HEK293 (cell line): Measurements from ENCODE around the gene SCN4A.

Experiments
- CTCF ChIA-PET: fragments of 350-600 bp; formaldehyde crosslinking; extraction: SDS; loops from one replicate; lab custom pipeline; 2021; ENCODE audit warnings: antibody characterized with exemption; lab: Yijun Ruan, JAX
- POLR2A ChIA-PET: fragments of 300-600 bp; formaldehyde crosslinking; extraction: SDS; loops from one replicate; lab custom pipeline; 2020; ENCODE audit warnings: antibody characterized with exemption, inconsistent platforms; lab: Yijun Ruan, JAX
- H3K27ac ChIP-seq: fragments of 200-500 bp; sonication (Bioruptor generic); 2 replicates; pipeline ENCODE4 v1.5.1; 2014; ENCODE audit warnings: low read depth, low read length, control low read depth, inconsistent platforms; ENCODE audit errors: extremely low read depth
- H3K36me3 ChIP-seq, 2 experiments: fragments of 200-500 bp in 1 of 2; sonication (Bioruptor generic) in 1 of 2; 1 replicate in 1 of 2; 2 replicates in 1 of 2; pipeline ENCODE4 v1.5.1; 2014 to 2017; ENCODE audit warnings: inconsistent platforms in 2 of 2, low read length in 2 of 2; ENCODE audit not compliant: control insufficient read depth in 2 of 2, insufficient read depth in 1 of 2
- H3K4me1 ChIP-seq: fragments of 200-500 bp; sonication (Bioruptor generic); 2 replicates; pipeline ENCODE4 v1.5.1; 2014; ENCODE audit warnings: mild to moderate bottlenecking, low read length, inconsistent platforms; ENCODE audit not compliant: control insufficient read depth, insufficient read depth
- H3K4me3 ChIP-seq: 2 replicates; pipeline ENCODE4 v1.5.1; 2011; ENCODE audit warnings: low read depth, mild to moderate bottlenecking, control low read depth, low read length, moderate library complexity
- H3K9me3 ChIP-seq: fragments of 200-500 bp; sonication (Bioruptor generic); 2 replicates; pipeline ENCODE4 v1.5.1; 2014; ENCODE audit warnings: low read depth, low read length, inconsistent platforms; ENCODE audit not compliant: control insufficient read depth, insufficient read depth
- GFI1B ChIP-seq: fragments of 450-650 bp; formaldehyde crosslinking; IDR thresholded peaks from 2 replicates; pipeline ENCODE4 v1.5.1; 2016; ENCODE audit warnings: missing biosample characterization, missing genetic modification characterization
- GLIS1 ChIP-seq: fragments of 450-650 bp; formaldehyde crosslinking; IDR thresholded peaks from 2 replicates; pipeline ENCODE4 v1.5.1; 2016; ENCODE audit warnings: missing biosample characterization, missing genetic modification characterization
- PRDM1 ChIP-seq: fragments of 450-650 bp; formaldehyde crosslinking; IDR thresholded peaks from 2 replicates; pipeline ENCODE4; 2016; ENCODE audit warnings: missing biosample characterization, missing genetic modification characterization
- SCRT1 ChIP-seq: fragments of 450-650 bp; formaldehyde crosslinking; IDR thresholded peaks from 2 replicates; pipeline ENCODE4 v1.5.1; 2016; ENCODE audit warnings: missing biosample characterization, missing genetic modification characterization, borderline replicate concordance
- ZNF10 ChIP-seq: fragments of 450-650 bp; formaldehyde crosslinking; IDR thresholded peaks from 2 replicates; pipeline ENCODE4 v1.5.1; 2017; ENCODE audit warnings: missing biosample characterization, missing genetic modification characterization
- ZNF174 ChIP-seq: fragments of 450-650 bp; formaldehyde crosslinking; IDR thresholded peaks from 2 replicates; pipeline ENCODE4 v1.5.0; 2017; ENCODE audit warnings: missing biosample characterization, mild to moderate bottlenecking, missing genetic modification characterization
- ZNF19 ChIP-seq: fragments of 450-650 bp; formaldehyde crosslinking; IDR thresholded peaks from 2 replicates; pipeline ENCODE4; 2016; ENCODE audit warnings: missing biosample characterization, missing genetic modification characterization, low read depth
- ZNF23 ChIP-seq: fragments of 450-650 bp; formaldehyde crosslinking; IDR thresholded peaks from 2 replicates; pipeline ENCODE4 v1.5.1; 2016; ENCODE audit warnings: missing biosample characterization, missing genetic modification characterization, borderline replicate concordance
- ZNF248 ChIP-seq: fragments of 450-650 bp; formaldehyde crosslinking; IDR thresholded peaks from 2 replicates; pipeline ENCODE4 v1.5.1; 2017; ENCODE audit warnings: missing biosample characterization, missing genetic modification characterization
- ZNF350 ChIP-seq: fragments of 450-650 bp; formaldehyde crosslinking; IDR thresholded peaks from 2 replicates; pipeline ENCODE4 v1.5.0; 2017; ENCODE audit warnings: missing biosample characterization, mild to moderate bottlenecking, missing genetic modification characterization
- ZNF391 ChIP-seq: fragments of 450-650 bp; formaldehyde crosslinking; IDR thresholded peaks from 2 replicates; pipeline ENCODE4 v1.5.1; 2016; ENCODE audit warnings: low read depth, missing biosample characterization, missing genetic modification characterization, borderline replicate concordance
- ZNF514 ChIP-seq: fragments of 450-650 bp; formaldehyde crosslinking; IDR thresholded peaks from 2 replicates; pipeline ENCODE4 v1.5.1; 2016; ENCODE audit warnings: missing biosample characterization, missing genetic modification characterization
- ZNF629 ChIP-seq: fragments of 450-650 bp; formaldehyde crosslinking; IDR thresholded peaks from 2 replicates; pipeline ENCODE4 v1.5.1; 2017; ENCODE audit warnings: missing biosample characterization, missing genetic modification characterization
- ZNF707 ChIP-seq: fragments of 450-650 bp; formaldehyde crosslinking; IDR thresholded peaks from 2 replicates; pipeline ENCODE4 v1.5.1; 2016; ENCODE audit warnings: missing biosample characterization, missing genetic modification characterization
- TF ChIP-seq, protein P1 (sequence below): fragments of 450-650 bp; formaldehyde crosslinking; IDR thresholded peaks from 2 replicates; pipeline ENCODE4 v1.5.1; 2016; ENCODE audit warnings: missing biosample characterization, missing genetic modification characterization, borderline replicate concordance
- TF ChIP-seq, protein P2 (sequence below): fragments of 450-650 bp; formaldehyde crosslinking; IDR thresholded peaks from 2 replicates; pipeline ENCODE4 v1.5.1; 2017; ENCODE audit warnings: missing biosample characterization, mild to moderate bottlenecking, missing genetic modification characterization, moderate library complexity
- TF ChIP-seq, protein P3 (sequence below): fragments of 450-650 bp; formaldehyde crosslinking; IDR thresholded peaks from 2 replicates; pipeline ENCODE4 v1.5.1; 2016; ENCODE audit warnings: missing biosample characterization, missing genetic modification characterization

Gene SCN4A

DNA sequence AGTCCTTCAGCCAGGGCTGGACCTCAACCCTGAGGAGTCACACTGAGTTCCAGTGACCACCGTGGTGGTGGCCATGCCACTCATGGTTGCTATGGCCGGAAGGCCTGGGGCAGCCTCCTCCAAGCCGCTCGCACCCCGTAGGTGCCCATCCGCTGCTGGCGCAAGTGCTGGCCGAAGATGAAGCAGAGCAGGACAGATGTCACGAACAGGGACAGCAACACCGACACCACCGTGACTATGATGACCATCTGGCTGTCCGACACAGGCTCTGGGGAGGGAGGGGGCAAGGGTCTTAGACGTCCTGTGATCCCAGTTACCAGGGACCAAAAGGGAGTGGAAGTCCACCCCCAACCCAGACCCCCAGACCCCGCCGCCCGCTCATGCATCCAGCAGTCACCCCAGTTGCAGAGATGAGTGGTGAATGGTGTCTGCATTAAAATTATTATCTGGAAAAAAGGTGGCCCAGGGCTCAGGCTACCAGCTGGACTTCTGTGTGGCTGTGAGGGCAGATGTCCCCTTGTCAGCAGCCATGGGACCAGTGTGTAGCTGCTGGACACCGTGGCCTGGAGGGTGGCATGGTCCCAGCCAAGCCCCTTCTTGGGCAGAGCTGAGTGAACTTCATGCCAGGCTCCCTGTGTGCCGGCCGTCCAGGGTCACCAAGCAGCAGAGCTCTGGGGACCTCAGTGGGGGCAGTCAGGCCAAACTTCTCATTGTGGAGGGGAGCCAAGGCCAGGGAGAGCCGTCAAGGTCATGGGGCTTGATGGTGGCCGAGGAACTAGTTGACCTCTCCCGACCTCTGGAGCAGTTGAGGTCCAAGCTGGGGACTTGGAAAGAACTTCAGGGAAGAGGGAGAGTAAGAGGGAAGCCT is 30.2 kb upstream of the SCN4A start:
- CTCF ChIA-PET, result interaction anchor here (0.8 to 1.6 kb wide), 2 partner anchors 12 to 24 kb away, joined by 3 to 7 read pairs; no protein-coding TSS in a partner anchor
- H3K27ac ChIP-seq, result no peak overlapping the region
- no peak overlapping the region for H3K4me3 ChIP-seq
- no peaks in the 10 kb centered on the region for H3K36me3 ChIP-seq
- H3K9me3 ChIP-seq, result no peaks in the 10 kb centered on the region
- TF ChIP-seq GFI1B (tag by site-specific recombination) (no peak), ZNF629 (tag by site-specific recombination) (no peak), ZNF707 (tag by site-specific recombination) (no peak), SCRT1 (tag by site-specific recombination) (no peak), ZNF10 (tag by site-specific recombination) (no peak), ZNF248 (tag by site-specific recombination) (no peak), PRDM1 (tag by site-specific recombination) (no peak), GLIS1 (tag by site-specific recombination) (no peak), ZNF350 (no peak), ZNF174 (no peak), ZNF23 (tag by site-specific recombination) (no peak), ZNF514 (tag by site-specific recombination) (no peak), ZNF19 (tag by site-specific recombination) (no peak), ZNF391 (tag by site-specific recombination) (no peak)
- TF ChIP-seq, protein P1, sequence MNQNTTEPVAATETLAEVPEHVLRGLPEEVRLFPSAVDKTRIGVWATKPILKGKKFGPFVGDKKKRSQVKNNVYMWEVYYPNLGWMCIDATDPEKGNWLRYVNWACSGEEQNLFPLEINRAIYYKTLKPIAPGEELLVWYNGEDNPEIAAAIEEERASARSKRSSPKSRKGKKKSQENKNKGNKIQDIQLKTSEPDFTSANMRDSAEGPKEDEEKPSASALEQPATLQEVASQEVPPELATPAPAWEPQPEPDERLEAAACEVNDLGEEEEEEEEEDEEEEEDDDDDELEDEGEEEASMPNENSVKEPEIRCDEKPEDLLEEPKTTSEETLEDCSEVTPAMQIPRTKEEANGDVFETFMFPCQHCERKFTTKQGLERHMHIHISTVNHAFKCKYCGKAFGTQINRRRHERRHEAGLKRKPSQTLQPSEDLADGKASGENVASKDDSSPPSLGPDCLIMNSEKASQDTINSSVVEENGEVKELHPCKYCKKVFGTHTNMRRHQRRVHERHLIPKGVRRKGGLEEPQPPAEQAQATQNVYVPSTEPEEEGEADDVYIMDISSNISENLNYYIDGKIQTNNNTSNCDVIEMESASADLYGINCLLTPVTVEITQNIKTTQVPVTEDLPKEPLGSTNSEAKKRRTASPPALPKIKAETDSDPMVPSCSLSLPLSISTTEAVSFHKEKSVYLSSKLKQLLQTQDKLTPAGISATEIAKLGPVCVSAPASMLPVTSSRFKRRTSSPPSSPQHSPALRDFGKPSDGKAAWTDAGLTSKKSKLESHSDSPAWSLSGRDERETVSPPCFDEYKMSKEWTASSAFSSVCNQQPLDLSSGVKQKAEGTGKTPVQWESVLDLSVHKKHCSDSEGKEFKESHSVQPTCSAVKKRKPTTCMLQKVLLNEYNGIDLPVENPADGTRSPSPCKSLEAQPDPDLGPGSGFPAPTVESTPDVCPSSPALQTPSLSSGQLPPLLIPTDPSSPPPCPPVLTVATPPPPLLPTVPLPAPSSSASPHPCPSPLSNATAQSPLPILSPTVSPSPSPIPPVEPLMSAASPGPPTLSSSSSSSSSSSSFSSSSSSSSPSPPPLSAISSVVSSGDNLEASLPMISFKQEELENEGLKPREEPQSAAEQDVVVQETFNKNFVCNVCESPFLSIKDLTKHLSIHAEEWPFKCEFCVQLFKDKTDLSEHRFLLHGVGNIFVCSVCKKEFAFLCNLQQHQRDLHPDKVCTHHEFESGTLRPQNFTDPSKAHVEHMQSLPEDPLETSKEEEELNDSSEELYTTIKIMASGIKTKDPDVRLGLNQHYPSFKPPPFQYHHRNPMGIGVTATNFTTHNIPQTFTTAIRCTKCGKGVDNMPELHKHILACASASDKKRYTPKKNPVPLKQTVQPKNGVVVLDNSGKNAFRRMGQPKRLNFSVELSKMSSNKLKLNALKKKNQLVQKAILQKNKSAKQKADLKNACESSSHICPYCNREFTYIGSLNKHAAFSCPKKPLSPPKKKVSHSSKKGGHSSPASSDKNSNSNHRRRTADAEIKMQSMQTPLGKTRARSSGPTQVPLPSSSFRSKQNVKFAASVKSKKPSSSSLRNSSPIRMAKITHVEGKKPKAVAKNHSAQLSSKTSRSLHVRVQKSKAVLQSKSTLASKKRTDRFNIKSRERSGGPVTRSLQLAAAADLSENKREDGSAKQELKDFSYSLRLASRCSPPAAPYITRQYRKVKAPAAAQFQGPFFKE, result no peak
- TF ChIP-seq, protein P2, sequence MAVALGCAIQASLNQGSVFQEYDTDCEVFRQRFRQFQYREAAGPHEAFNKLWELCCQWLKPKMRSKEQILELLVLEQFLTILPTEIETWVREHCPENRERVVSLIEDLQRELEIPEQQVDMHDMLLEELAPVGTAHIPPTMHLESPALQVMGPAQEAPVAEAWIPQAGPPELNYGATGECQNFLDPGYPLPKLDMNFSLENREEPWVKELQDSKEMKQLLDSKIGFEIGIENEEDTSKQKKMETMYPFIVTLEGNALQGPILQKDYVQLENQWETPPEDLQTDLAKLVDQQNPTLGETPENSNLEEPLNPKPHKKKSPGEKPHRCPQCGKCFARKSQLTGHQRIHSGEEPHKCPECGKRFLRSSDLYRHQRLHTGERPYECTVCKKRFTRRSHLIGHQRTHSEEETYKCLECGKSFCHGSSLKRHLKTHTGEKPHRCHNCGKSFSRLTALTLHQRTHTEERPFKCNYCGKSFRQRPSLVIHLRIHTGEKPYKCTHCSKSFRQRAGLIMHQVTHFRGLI (tag by site-specific recombination), result no peak
- TF ChIP-seq, protein P3, sequence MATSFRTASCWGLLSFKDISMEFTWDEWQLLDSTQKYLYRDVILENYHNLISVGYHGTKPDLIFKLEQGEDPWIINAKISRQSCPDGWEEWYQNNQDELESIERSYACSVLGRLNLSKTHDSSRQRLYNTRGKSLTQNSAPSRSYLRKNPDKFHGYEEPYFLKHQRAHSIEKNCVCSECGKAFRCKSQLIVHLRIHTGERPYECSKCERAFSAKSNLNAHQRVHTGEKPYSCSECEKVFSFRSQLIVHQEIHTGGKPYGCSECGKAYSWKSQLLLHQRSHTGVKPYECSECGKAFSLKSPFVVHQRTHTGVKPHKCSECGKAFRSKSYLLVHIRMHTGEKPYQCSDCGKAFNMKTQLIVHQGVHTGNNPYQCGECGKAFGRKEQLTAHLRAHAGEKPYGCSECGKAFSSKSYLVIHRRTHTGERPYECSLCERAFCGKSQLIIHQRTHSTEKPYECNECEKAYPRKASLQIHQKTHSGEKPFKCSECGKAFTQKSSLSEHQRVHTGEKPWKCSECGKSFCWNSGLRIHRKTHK (tag by site-specific recombination), result no peak
- TF ChIP-seq, all 188 proteins: peak for 0
- H3K4me1 ChIP-seq, result no peaks in the 10 kb centered on the region; the same call in 1 of the 2 replicates
- POLR2A ChIA-PET, result no interaction called here
